NCI-H748 treated with DMSO at 0.1 percent for 48 hours (cell line): ENCODE measurements around the gene FYB1.

Experiments used
- DNase-seq: peaks from one replicate; lab custom pipeline; 2025; lab: John Stamatoyannopoulos, UW

Gene FYB1

GRCh38 chr5:39158786-39159185 is 60.6 kb downstream of the FYB1 start:
- DNase-seq, result no peak

GRCh38 chr5:39158127-39158593 is 61.2 kb downstream of the FYB1 start:
- no peak for DNase-seq

- DNase-seq, result no peak
Measured at GRCh38 chr5:39157701-39158100, 61.7 kb downstream of the FYB1 start.

- DNase-seq, result no peak
Measured at GRCh38 chr5:39156082-39156481, 63.3 kb downstream of the FYB1 start.

- no peak for DNase-seq
Measured at GRCh38 chr5:39151745-39152144, 67.6 kb downstream of the FYB1 start.

GRCh38 chr5:39149966-39150365 is 69.4 kb downstream of the FYB1 start:
- no peak for DNase-seq

GRCh38 chr5:39148983-39149534 is 70.3 kb downstream of the FYB1 start:
- DNase-seq, result no peak

GRCh38 chr5:39146831-39147540 is 72.4 kb downstream of the FYB1 start:
- DNase-seq, result no peak

- no peak for DNase-seq
Measured at GRCh38 chr5:39143151-39143860, 76.1 kb downstream of the FYB1 start.

GRCh38 chr5:39140558-39141168 is 78.7 kb downstream of the FYB1 start:
- DNase-seq, result no peak

GRCh38 chr5:39138892-39139291 is 80.5 kb downstream of the FYB1 start:
- DNase-seq, result no peak

GRCh38 chr5:39137819-39138451 is 81.4 kb downstream of the FYB1 start:
- DNase-seq, result no peak

- DNase-seq, result no peak
Measured at GRCh38 chr5:39137391-39137790, 82.0 kb downstream of the FYB1 start.

- no peak for DNase-seq
Measured at GRCh38 chr5:39132792-39133191, 86.6 kb downstream of the FYB1 start.

GRCh38 chr5:39132128-39132447 is 87.3 kb downstream of the FYB1 start:
- DNase-seq, result no peak

- DNase-seq, result no peak
Measured at GRCh38 chr5:39131210-39132127, 87.9 kb downstream of the FYB1 start.

GRCh38 chr5:39130716-39131115 is 88.6 kb downstream of the FYB1 start:
- DNase-seq, result no peak

- no peak for DNase-seq
Measured at GRCh38 chr5:39121922-39122321, 97.4 kb downstream of the FYB1 start.

GRCh38 chr5:39121315-39121714 is 98.0 kb downstream of the FYB1 start:
- no peak for DNase-seq

- DNase-seq, result no peak
Measured at GRCh38 chr5:39120052-39120420, 99.3 kb downstream of the FYB1 start.

GRCh38 chr5:39119404-39120051 is 99.8 kb downstream of the FYB1 start:
- DNase-seq, result no peak
